ENCODE results near the gene MPPE1. TPM values are rescaled to one million over a fixed set of nuclear protein-coding genes. Genes with fewer than 3 reads are reported as not detected.

MPPE1 gene
- total and polyA plus RNA-seq, 9 of the 15 experiments (the other 6 are each of a cell fraction or from before 2014, with no cell fraction given) = 10.7 to 19.5 (median 13.3) TPM

- peak; percentile 56 for TF ChIP-seq NCOR1 (IDR thresholded peaks at IDR 0.05)
- peak; percentile 64 for TF ChIP-seq MTA2 (IDR thresholded peaks at IDR 0.05; ENCODE audit: low read depth)
- TF ChIP-seq TAL1 (IDR thresholded peaks at IDR 0.05) = peak; percentile 80
- TF ChIP-seq ELF4 (CRISPR knock-in tag; IDR thresholded peaks at IDR 0.05) = no peak
- TF ChIP-seq REST (IDR thresholded peaks at IDR 0.05; ENCODE audit: borderline replicate concordance) = peak; percentile 56
- TF ChIP-seq REST (CRISPR knock-in tag; IDR thresholded peaks at IDR 0.05; ENCODE audit: low read depth) = no peak
These were observed 15.3 kb upstream of the MPPE1 start (continued) for GRCh38 chr18:11923450-11923849.
